HG03066 (cell line): Measurements from ENCODE around the gene SLC38A8.

Experiments used
- ATAC-seq: cut with Tn5 transposase; IDR thresholded peaks from one replicate; pipeline ENCODE4 v1.9.1; 2021; ENCODE audit warnings: low read depth; ENCODE audit not compliant: unreplicated experiment

SLC38A8 gene

DNA sequence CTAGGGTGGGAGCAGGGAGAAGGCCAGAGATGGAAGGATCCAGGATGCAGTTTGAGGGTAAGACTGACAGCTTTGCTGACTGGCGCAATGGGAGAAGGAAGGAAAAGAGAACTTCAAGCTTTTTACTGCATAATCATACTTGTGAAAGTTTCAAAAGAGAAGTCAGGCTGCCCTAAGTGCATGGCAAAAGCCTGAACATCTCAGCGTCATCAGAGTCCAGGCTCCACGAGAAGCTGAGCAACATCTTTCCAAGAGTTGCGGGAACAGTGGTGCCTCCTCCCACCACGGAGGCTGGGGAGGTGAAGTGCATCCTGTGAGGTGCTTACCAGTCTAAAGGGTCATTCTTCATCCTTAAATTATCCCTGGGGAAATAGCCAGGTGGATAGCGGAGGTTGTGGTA is 26.9 kb upstream of the SLC38A8 start:
- no peak for ATAC-seq

DNA sequence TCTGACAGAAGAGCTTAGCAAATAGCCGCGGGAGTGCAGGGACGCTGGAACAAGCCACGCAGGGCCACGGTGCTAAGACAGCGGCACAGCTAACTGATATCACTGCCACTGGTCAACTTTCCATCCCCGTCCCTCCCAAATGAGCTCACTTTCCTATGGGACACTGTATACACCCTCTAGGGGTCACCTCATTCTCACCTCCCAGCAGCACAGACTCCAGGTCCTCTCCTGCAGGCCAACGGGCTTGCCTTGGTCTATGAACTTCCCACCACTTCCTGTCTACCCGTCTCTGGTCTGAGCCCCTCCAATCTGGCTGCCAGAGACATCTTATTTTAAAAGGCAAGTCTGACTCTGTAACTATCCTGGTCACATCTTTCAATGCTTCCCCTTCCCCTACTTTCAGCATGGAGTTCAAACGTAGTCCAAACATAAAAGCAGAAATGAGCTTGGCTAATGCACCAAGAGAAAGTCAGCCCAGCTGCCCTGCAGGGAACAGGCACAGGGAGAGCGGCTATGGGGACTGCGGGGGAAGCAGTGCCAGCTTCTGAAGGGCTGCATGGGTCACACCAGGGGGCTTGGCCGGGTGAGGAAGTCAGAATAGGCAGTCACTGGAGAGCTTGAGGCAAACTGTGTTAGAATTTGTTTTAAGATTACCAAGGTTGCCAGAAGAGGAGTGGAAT is 26.3 kb upstream of the SLC38A8 start:
- no peak for ATAC-seq

DNA sequence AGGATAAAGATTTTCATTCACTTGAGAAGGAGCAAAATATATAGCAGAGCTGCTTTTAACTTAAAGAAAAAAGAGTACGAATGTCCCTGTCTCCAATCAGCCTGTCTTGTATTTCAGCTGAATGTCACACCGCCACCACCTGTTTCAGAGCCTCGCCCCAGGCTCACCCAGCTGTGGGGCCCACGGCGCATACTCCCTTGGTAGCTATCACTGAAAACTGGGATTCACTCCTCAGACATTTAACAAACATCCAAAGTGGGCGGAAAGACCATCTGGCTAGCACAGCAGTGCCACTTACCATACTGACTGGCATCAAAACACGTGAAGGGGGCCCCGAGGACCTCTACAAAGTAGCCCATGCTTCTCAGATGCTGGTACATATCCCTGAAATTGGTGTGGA is 25.4 kb upstream of the SLC38A8 start:
- no peak for ATAC-seq

DNA sequence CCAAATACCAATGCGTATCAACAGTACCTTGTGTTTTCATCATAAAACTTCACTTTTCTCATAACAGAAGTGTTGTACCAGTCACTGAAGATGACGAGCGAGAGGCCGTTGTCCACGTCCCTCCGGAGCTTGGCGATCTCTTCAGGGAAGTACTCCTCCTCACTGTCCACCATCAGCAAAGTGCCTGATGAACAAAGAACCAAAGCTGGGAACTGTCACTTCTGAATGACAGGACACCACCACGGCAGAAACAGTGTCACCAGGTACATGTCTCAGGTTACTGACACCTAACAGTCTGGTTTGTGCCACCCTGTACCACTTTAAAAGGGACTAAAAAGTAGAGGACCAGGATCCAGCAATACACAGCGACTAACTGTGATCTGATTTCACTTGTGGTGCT is 25.0 kb upstream of the SLC38A8 start:
- ATAC-seq: no peak

DNA sequence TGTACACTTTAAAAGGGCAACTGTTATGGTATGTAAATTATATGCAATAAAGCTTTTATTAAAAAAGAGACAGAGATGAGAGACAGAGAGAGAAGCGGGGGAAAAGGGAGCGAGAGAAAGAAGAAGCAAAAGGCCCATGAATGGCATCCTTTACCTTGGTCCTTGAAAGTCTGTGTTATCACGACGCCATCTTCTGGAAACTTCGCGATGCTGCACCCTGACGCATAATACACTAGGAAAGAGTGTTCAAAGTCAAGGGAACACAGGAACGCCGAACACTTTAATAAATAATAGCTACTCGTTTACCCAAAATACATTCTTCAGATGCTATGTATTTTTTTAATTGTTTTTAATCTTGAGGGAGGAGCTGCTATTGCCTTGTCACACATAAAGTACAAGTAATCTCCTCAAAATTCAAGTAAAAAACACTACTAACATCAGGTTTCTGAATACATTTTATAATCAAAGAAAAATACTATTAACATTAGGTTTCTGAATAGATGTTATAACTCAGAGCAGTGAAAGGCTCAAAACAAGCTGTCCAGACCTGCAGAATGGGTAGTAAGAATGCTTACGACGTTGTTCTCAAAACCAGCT is 23.0 kb upstream of the SLC38A8 start:
- no peak for ATAC-seq

DNA sequence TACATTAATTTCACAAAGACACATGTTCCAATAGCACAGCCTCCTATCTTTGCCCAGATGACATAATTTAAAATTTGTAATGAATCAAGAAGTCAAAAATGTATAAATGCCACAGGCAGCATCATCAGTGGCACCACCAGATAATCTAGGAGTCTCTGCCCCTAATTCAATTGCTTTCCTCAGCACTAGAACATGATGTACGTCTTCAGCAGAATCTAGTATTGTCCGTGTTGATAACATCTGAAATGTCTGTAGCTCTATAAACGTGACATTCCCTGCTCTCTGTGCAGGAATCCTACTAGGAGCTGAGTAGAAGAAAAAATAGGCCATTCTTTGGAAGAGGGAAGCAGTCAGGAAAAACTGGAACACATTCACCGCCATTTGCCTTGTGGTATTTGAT is 21.4 kb upstream of the SLC38A8 start:
- no peak for ATAC-seq

DNA sequence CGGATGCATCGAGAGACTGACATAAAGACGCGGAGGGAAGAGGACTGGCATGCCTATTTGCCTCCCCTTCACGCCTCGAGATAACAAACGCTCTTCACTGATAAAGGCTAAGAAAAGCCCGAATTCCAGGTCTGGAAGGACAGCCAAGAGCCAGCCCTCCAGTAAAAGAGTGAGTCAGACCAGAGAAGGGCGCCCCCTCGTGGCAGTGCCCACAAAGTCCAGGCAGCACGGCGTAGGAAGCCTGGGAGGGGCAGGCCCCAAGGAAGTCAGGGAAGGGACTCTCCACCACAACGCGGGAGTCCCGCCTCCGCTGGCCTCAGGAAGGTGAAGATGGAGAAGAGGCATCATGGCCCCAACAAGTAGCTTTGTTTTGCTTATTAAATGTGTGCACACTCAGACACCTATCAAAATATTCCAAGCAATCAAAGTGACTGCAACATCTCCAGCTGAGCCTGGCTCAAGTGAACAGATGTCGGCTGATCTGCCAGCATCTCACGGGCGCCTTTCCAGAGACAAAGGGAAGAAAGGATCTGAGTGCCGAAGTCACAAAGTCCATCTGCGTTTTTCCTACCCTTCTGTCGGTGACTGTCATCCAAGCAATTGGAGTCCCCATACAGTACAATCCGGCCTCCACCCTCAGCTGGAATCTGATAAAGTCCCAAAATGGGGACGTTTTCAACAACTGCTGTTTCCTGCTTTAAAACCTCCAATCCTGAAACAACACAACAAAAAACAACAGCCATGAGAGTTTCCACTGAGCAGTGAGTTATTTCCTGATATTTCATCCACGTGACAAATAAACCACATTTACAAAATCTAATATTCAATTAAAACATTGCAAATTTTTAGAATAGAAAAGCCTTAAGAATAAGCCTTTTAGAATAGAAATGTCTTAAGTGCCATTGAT is 20.4 kb upstream of the SLC38A8 start:
- ATAC-seq: no peak

DNA sequence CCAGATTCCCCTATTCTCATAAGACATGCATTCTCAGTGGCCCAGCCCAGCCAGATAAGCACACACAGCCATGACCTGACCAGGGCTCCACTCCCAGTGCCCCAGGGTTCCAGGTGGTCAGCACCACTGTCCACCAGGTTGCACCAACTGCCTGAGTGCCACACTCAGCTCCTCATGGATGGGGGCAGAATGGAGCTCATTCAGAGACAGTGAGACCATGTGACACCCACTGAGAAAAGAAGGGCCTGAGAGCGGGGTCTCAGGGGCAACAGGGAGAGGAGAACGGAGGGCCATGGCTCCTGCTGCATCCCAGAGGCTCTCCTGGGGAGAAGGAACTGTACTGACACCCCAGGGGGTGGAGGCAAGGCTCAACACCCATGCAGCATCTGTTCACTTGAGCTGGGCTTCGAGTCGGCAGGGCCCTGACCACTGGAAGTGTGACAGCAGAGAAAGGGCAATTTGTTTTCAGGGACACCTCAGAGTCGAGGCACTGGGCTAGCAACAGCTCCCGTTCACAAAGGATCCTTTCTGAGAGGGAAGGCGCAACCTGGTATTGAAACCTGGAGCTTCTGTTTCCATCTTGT is 18.7 kb upstream of the SLC38A8 start:
- ATAC-seq: no peak

DNA sequence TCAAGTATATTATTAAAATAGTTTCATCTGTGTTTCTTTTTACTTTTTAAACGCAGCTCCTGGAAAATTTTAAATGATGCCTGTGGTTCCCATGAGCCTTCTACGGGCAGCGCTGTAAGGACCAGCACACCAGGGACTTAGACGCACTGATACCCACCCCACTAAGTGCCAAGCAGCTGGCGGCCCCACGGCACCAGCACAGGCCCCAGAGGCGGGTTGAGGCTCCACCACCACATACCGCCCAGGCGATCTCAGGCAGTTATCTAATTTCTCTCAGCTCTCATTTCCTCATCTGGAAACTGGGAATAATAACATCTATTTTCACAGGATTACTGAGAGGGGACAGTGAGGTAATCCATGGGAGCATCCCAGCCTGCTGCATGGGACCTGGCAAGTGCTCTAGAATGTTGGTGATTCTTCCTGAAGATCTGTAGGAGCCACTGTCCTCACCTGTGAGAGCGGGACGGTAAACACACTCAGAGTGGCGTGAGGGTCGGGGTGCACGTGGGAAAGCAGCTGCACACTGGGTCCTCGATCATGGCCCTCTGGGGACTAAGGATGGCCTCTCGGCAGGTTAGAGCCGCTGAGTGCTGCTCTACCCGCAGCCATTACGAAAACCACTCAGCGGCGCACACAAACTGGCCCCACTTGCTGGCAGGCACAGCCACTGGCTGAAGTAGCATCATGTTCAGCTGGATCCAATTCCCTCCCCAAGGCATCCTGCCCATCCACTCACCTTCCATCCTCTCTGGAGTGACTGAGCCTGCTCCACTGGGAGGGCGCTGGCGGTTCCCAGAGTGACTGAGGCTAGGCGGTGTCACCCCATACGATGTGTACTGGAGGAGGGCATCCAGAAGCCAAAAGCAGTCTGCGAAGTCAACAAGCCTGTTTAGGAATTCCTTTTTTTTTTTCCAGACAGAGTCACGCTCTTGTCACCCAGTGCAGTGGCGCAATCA is 17.6 kb upstream of the SLC38A8 start:
- ATAC-seq: no peak

DNA sequence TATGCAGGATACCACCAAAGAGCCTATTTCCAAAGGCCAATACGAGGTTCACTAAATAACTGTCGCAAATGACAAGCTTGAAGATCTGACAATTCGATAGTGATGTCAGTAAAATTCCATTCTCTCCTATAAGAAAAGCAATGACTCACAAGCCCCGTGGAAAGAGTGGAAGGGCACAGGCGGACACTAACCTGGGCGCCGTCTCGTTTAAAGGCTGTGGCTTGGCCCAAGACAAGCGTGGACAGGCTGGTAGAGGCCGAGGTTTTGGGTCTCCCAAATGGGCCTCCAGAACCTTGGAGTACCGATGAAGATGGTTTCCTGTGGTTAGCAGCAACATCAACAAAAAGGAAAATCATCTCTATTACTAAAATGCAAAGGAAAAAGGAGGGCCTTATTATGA is 16.5 kb upstream of the SLC38A8 start:
- ATAC-seq: no peak

DNA sequence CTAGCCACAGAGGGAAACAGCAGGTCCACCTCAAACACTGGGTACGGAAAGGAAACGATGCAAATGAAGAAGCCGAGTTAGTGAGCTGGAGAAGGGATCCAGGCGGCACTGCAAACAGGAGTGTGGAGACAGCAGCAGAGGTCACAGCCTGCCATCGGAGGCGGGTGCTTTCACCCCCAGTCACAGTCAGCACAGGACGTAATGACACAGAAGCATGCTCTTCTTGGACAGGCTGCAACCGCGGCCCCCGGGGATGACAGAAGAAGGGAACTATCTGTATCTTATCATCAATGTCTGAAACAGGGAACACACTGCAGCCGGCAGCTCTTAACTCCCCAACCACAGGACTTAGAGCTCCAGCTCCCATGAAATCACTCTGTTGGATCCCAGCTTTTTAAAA is 16.1 kb upstream of the SLC38A8 start:
- no peak for ATAC-seq

DNA sequence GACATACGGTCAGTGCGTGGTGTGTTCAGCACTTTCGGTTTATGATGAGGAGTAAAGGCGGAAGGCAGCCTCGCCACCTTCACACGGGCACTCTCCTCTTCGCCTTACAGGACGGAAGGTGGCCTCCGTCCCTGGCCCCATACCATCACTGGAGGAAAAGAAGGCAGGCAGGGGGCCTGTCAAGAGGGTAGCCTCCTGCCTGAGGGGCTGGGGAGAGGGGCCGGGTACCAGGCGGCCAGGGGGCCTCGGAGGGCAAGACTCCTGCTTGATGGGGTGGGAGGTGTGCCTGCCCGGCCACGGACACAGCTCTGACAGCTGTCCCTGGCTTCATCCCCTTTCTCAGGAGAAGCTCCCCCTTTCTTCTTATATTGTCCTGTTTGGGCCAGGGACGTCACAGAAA is 15.6 kb upstream of the SLC38A8 start:
- ATAC-seq: no peak

DNA sequence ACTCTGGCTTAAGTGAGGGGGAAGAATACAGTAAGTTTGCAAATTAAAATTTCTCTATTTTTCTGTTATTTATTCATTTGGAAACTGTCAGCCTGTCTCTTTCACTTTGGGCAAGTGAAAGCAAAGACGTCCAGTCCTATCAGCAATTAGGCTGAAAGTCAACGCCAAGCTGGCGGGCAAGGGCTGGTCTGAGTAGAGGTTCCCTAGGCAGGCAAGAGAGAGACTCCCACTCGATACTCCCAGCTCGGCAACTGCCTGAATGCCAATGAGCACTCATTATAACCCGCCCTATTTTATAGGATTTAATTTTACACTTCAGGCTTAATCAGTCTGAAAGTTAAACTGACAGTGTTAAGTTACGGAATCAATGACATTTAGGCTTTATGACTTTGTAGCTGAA is 14.3 kb upstream of the SLC38A8 start:
- no peak for ATAC-seq

DNA sequence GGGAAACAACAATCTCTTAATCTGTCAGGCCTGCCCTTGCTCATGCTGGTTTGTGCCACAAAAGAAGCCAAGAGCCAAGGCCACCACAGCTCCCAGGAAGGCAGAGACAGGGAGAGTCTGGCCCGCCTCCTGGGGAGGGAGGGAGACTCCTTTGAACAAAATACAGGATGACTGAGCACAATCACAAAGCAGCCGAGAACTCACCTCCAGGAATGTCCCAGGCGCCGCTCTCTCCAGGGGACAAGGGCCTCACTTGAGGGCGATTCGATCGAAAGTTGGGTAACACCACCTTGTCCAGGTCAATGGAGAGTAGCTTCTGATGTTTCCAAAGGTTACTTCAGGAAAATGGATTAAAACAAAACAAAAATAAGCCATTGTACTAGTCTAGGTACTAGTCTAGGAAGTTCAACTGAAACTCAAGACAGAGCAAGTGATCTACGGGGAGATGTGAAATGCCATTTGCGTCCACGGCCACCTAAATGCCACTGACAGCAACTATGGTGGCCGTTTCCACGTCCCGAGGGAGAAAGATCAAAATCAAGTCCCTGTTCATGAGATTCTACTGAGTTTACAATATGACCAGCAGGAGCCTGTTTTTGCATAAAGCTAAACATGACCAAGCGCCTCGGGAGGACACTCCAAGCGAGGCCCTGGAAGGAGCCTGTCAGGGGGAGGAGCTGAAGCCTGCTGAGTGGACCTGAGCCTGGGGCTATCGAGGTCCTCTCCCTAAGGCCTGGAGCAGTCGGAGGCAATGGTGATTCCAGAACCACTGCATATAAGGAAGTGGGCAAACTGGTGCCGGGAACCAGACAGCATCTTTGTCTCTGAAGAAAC is 13.4 kb upstream of the SLC38A8 start:
- ATAC-seq: no peak

DNA sequence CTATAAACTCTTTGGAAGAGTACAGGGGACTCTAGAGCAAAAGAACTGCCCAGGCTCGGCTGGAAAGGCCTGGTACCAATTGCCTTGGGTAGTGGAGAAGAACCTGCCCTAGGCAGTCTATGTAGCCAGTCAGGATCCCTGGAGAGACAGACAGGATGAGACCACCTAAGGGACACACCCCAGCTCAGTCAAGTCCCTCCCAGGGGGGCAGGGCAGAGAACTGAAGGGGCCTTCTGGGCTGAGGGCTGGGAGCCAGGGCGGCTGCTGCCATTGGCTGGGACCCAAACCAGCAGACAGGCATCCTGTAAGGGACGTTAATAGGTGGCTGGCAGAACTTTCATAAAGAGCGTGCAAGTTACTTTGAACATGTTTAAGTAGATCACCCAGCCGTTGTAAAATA is 12.8 kb upstream of the SLC38A8 start:
- no peak for ATAC-seq

DNA sequence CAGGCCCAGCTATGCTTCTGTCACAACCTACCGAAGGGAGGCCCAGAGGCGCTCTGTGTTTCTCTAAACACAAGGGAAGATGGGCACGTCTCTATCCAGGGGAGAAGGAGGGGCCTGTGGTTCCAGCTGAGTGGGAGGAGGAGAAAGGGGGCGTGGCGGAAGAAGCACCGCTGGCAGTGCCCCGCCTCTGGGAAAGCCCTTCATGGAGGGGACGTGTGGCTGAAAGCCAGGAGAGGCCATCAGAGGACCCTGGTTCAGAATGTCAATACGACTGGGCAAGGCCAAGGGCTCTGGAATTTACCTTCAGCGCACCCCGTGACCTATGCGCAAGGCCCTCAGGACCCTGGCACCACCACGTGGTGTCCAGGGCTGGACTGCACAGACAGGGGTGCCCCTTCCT is 12.3 kb upstream of the SLC38A8 start:
- ATAC-seq: no peak

DNA sequence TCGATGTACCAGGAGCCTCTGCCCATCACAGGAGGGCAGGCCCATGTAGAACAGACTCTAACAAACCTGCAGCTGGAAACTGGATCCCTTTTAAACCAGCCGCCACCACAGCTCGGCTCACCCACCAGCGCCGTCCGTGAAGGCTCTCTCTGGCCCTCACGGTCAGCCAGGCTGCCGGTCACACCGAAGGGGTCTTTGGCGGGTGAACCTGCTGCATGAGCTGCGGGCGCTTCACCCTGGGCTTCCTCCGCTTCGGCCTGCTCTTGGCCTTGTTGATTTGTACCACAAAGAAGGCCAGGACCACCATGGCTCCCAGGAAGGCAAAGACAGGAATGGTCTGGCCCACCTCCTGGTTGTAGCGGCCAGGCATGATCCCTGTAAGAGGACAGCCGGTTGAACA is 11.7 kb upstream of the SLC38A8 start:
- no peak for ATAC-seq

DNA sequence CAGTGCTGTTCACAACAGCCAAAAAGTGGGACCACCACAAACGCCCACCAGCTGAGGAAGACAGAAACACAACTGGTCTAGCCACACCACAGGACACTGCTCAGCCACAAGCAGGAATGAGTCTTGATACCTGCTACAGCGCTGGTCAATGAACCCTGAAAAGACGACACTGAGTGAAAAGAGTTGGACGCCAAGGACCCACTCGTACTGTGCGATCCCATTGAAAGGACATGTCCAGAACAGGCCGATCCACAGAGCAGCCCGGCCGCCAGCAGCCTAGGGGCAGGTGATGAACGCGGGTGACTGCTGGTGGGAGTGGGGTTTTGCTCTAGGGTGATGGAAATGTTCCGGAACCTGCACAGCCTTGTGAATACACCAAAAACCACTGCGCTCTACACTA is 10.6 kb upstream of the SLC38A8 start:
- no peak for ATAC-seq

DNA sequence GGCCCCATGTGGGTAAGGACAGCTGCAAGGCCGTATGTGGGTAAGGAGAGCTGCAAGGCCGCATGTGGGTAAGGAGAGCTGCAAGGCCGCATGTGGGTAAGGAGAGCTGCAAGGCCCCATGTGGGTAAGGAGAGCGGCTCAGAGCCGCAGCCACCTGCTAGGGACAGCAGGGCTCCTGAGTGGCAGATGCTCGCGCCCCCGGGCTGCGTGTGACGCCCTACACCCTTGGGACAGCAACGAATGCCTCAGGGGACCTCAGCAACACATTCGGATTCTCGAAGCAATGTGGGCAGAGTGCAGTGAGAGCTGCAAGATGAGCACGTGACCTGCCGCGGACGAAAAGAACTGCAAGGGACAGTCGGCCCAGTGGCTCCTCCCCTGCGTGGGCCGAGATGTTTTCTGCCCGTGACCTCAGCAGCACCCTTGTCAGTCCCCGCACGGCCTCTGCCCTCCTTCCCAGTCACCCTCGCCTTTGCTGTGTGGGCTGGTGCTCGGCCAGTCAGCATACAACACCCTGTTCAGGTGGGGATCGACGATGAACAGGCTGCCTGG is 9.6 kb upstream of the SLC38A8 start:
- no peak for ATAC-seq
